DMS114 treated with DMSO at 0.1 percent for 48 hours (cell line): ENCODE measurements around the gene LOXL3.

Source experiments
- DNase-seq: peaks from one replicate; lab custom pipeline; 2025; ENCODE audit not compliant: unreplicated experiment; lab: John Stamatoyannopoulos, UW

The LOXL3 gene

GRCh38 chr2:74510272-74510671 lies 43.5 kb downstream of the LOXL3 start:
- DNase-seq, result no peak

GRCh38 chr2:74507926-74508520 lies 45.7 kb downstream of the LOXL3 start:
- DNase-seq, result no peak

GRCh38 chr2:74507145-74507925 lies 46.4 kb downstream of the LOXL3 start, which contains the start of gene PCGF1:
PCGF1 (minus strand) TSS chr2:74507695; CDS start chr2:74507668, 27 bp downstream.
- DNase-seq, result peak; percentile 96

GRCh38 chr2:74505448-74506246 lies 48.1 kb downstream of the LOXL3 start:
- DNase-seq, result no peak

- no peak for DNase-seq
Measured at GRCh38 chr2:74504591-74504990, 49.2 kb downstream of the LOXL3 start.

- DNase-seq, result no peak
Measured at GRCh38 chr2:74503506-74504475, 50.0 kb downstream of the LOXL3 start.

- no peak for DNase-seq
Measured at GRCh38 chr2:74502720-74503505, 50.8 kb downstream of the LOXL3 start.

GRCh38 chr2:74502147-74502719 lies 51.5 kb downstream of the LOXL3 start:
- DNase-seq, result no peak

- no peak for DNase-seq
Measured at GRCh38 chr2:74501335-74502071, 52.2 kb downstream of the LOXL3 start.

GRCh38 chr2:74500578-74500946 lies 53.2 kb downstream of the LOXL3 start:
- no peak for DNase-seq

- no peak for DNase-seq
Measured at GRCh38 chr2:74499940-74500577, 53.7 kb downstream of the LOXL3 start.

GRCh38 chr2:74499267-74499939 lies 54.3 kb downstream of the LOXL3 start, which contains the start of gene LBX2:
LBX2 (minus strand) TSS chr2:74499603; CDS start chr2:74499537, 66 bp downstream.
- no peak for DNase-seq

GRCh38 chr2:74498500-74499266 lies 55.1 kb downstream of the LOXL3 start:
- DNase-seq, result no peak

- DNase-seq, result no peak
Measured at GRCh38 chr2:74497777-74498499, 55.8 kb downstream of the LOXL3 start.

- no peak for DNase-seq
Measured at GRCh38 chr2:74496997-74497776, 56.6 kb downstream of the LOXL3 start.

- no peak for DNase-seq
Measured at GRCh38 chr2:74495440-74495839, 58.3 kb downstream of the LOXL3 start.
